A673 (cell line): Measurements from ENCODE around the gene R3HDM4. TPM values are rescaled to one million over a fixed set of nuclear protein-coding genes. Genes with fewer than 3 reads are reported as not detected.

Experiments
- BruUV-seq: library from RNA; stranded (reverse); fragments of 400-500 nt; replicated peaks from 2 replicates; lab custom pipeline; 2021; lab: Mats Ljungman, UMichigan
- CTCF ChIA-PET: fragments of 300-600 bp; sonication (Branson Sonifier 250); formaldehyde crosslinking; loops from one replicate; lab custom pipeline; 2022; ENCODE audit warnings: antibody characterized with exemption; lab: Charles Lee
- POLR2A ChIA-PET: fragments of 300-600 bp; sonication (Branson Sonifier 250); formaldehyde crosslinking; loops from one replicate; lab custom pipeline; 2022; ENCODE audit warnings: antibody characterized with exemption; ENCODE audit not compliant: low non-redundant PET; lab: Charles Lee
- DNase-seq: peaks from one replicate; pipeline ENCODE4 v3.0.0-alpha.2; 2015; ENCODE audit warnings: low spot score
- H3K27ac ChIP-seq: fragments of 200-600 bp; sonication (generic); 2 replicates; pipeline ENCODE4 v1.5.1; 2016; ENCODE audit warnings: mixed run types, low read depth, mild to moderate bottlenecking, mixed read lengths, antibody characterized with exemption, low read length; ENCODE audit not compliant: poor library complexity, severe bottlenecking
- H3K27me3 ChIP-seq: fragments of 200-600 bp; sonication (generic); replicated peaks from 2 replicates; pipeline ENCODE4 v1.6.1; 2017; ENCODE audit warnings: mixed run types, low read depth, mild to moderate bottlenecking, mixed read lengths, antibody characterized with exemption, low read length; ENCODE audit not compliant: insufficient read depth, poor library complexity
- H3K36me3 ChIP-seq: fragments of 200-600 bp; sonication (generic); 2 replicates; pipeline ENCODE4 v1.6.1; 2016; ENCODE audit warnings: mixed run types, mild to moderate bottlenecking, mixed read lengths, antibody characterized with exemption, low read length; ENCODE audit not compliant: insufficient read depth, poor library complexity, severe bottlenecking
- H3K4me1 ChIP-seq: fragments of 200-600 bp; sonication (generic); 2 replicates; pipeline ENCODE4 v1.6.1; 2017; ENCODE audit warnings: mixed run types, mild to moderate bottlenecking, mixed read lengths, antibody characterized with exemption, low read length; ENCODE audit not compliant: insufficient read depth, poor library complexity, severe bottlenecking
- H3K4me3 ChIP-seq: fragments of 200-600 bp; sonication (generic); 2 replicates; pipeline ENCODE4 v1.5.1; 2016; ENCODE audit warnings: low read depth, mixed run types, mild to moderate bottlenecking, mixed read lengths, low read length; ENCODE audit not compliant: poor library complexity, severe bottlenecking
- H3K9me3 ChIP-seq: fragments of 200-600 bp; sonication (generic); 2 replicates; pipeline ENCODE4 v1.6.1; 2016; ENCODE audit warnings: mixed run types, low read depth, mild to moderate bottlenecking, mixed read lengths, antibody characterized with exemption, low read length; ENCODE audit not compliant: poor library complexity, severe bottlenecking
- EZH2 ChIP-seq: fragments of 200-600 bp; sonication (generic); IDR thresholded peaks from 2 replicates; pipeline ENCODE4 v1.6.1; 2017; ENCODE audit warnings: borderline replicate concordance, low read depth, mild to moderate bottlenecking, mixed read lengths, antibody characterized with exemption, low read length; ENCODE audit not compliant: poor library complexity, severe bottlenecking
- intact Hi-C: fragments of 100-400 bp; cut with micrococcal nuclease; formaldehyde crosslinking; loops from one replicate; pipeline ENCODE4 v1.10.0; 2022; ENCODE audit not compliant: unreplicated experiment
- total RNA-seq: library from RNA; stranded (reverse); gene quantifications from 2 replicates; pipeline ENCODE4 v1.2.3, GENCODE V29; 2021
- TF ChIP-seq, protein P1 (sequence below): fragments of 300-800, 200-600 bp; sonication (generic); conservative IDR thresholded peaks from 2 replicates; pipeline ENCODE4 v1.5.1; 2017; ENCODE audit warnings: low read depth, mild to moderate bottlenecking, antibody characterized with exemption, low read length, moderate library complexity, mixed read lengths

The R3HDM4 gene
- total RNA-seq, 1 experiment from 2014 or later, result 39.3 TPM

DNA sequence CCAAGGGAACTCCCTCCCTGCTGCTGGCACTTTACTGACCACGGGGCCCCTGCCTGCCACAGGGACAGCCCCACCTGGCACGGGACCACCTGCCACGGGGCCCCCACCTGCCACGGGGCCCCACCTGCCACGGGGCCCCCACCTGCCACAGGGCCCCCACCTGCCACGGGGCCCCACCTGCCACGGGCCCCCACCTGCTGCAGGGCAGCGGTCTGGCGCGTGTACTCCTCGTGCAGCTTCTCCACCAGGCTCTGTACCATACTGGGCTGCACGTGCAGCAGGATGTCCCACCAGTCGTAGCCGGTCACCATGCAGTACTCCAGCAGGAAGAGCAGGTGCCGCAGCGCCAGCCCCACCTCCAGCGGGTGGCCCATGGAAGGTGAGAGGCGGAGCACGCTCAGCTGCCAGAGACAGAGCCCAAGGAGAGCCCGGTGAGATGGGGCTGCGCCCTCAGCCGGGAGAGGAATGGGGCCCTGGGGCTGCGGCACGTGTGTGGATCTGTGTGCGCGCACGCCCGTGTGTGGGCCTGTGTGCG, 36.2 kb downstream of the R3HDM4 start:
- no peak for DNase-seq
- TF ChIP-seq, protein P1, sequence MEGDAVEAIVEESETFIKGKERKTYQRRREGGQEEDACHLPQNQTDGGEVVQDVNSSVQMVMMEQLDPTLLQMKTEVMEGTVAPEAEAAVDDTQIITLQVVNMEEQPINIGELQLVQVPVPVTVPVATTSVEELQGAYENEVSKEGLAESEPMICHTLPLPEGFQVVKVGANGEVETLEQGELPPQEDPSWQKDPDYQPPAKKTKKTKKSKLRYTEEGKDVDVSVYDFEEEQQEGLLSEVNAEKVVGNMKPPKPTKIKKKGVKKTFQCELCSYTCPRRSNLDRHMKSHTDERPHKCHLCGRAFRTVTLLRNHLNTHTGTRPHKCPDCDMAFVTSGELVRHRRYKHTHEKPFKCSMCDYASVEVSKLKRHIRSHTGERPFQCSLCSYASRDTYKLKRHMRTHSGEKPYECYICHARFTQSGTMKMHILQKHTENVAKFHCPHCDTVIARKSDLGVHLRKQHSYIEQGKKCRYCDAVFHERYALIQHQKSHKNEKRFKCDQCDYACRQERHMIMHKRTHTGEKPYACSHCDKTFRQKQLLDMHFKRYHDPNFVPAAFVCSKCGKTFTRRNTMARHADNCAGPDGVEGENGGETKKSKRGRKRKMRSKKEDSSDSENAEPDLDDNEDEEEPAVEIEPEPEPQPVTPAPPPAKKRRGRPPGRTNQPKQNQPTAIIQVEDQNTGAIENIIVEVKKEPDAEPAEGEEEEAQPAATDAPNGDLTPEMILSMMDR, result no peak
- no peak for TF ChIP-seq EZH2
- Histone ChIP-seq H3K27me3 (no peaks in the 10 kb centered on the region), H3K36me3 (peaks cover 17% of the 10 kb centered on the region), H3K9me3 (no peaks in the 10 kb centered on the region), H3K4me3 (no peak overlapping the region), H3K4me1 (peaks cover 13% of the 10 kb centered on the region), H3K27ac (no peak overlapping the region)
- BruUV-seq, result no TSS peak
- intact Hi-C loops, result no loop called here
- ChIA-PET CTCF (interaction anchor here (0.6 kb wide), 1 partner anchor 123 kb away, joined by 6 read pairs; no protein-coding TSS in a partner anchor), POLR2A (no interaction called here)

DNA sequence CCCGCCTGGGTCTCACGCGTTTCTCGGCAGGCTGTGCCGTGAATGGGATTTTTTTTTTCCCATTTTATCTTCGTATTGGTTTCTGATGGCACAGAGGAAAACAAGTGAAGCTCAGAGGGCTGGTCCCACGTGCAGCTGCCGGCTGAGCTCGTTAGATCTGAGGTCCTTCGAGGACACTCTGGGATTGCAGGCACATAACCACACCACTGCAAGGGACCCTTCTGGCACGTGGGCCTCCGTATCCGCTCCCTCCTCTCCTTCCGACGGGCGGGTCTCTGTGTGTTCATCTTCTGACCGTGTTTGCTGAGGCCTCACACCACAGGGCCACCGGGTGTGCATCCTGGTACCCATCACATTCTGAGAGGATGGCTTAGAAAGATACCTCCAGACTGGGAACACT, 36.9 kb downstream of the R3HDM4 start:
- no peak for TF ChIP-seq EZH2
- TF ChIP-seq, protein P1, result no peak
- Histone ChIP-seq H3K4me1 (peaks cover 18% of the 10 kb centered on the region), H3K36me3 (peaks cover 10% of the 10 kb centered on the region), H3K27me3 (no peaks in the 10 kb centered on the region), H3K4me3 (no peak overlapping the region), H3K9me3 (no peaks in the 10 kb centered on the region), H3K27ac (no peak overlapping the region)
- POLR2A ChIA-PET, result no interaction called here
- intact Hi-C loops, result no loop called here
- CTCF ChIA-PET, result no interaction called here
- no peak for DNase-seq
- no TSS peak for BruUV-seq

DNA sequence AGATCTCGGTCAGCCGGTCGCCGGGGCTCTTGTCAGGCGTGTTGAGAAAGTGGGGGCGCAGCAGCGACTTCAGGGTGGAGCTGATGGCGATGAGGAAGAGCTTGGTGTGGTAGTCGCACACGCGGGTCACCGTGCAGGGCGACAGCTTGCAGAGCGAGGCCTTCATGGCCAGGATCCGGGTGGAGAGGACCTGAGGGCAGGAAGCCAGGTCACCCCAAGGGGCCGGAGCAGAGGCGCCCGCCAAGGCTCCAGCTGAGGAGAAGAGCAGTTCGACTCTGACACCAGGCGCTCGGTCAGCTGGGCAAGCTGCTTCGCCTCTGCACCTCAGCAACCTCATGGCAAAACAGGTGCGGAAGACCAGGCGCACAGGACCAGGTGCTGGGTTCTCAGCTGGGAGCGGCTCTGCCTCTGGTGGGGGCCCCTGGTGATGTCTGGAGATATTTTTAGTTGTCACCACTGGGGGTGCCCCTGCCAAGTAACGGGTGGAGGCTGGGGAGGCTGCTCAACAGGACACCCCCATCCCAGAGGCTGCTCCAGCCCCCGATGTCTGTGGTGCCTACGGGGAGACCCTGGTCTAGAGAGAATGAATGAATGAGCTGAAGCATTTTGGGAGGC, 37.6 kb downstream of the R3HDM4 start:
- H3K4me3 ChIP-seq, result no peak overlapping the region
- TF ChIP-seq EZH2, result no peak
- TF ChIP-seq, protein P1, result no peak
- no peak for DNase-seq
- H3K4me1 ChIP-seq, result peaks cover 25% of the 10 kb centered on the region
- POLR2A ChIA-PET, result no interaction called here
- peaks cover 16% of the 10 kb centered on the region for H3K36me3 ChIP-seq
- H3K27me3 ChIP-seq, result no peaks in the 10 kb centered on the region
- no TSS peak for BruUV-seq
- intact Hi-C loops, result no loop called here
- CTCF ChIA-PET, result no interaction called here
- H3K9me3 ChIP-seq, result no peaks in the 10 kb centered on the region
- H3K27ac ChIP-seq, result no peak overlapping the region
